ENCODE results near the gene POLK. TPM values are rescaled to one million over a fixed set of nuclear protein-coding genes. Genes with fewer than 3 reads are reported as not detected.

POLK gene
- total and polyA plus RNA-seq, 2 donors (not counting 3 experiments of a cell fraction or from before 2014, with no cell fraction given), result 5.1 to 27.3 TPM

DNA sequence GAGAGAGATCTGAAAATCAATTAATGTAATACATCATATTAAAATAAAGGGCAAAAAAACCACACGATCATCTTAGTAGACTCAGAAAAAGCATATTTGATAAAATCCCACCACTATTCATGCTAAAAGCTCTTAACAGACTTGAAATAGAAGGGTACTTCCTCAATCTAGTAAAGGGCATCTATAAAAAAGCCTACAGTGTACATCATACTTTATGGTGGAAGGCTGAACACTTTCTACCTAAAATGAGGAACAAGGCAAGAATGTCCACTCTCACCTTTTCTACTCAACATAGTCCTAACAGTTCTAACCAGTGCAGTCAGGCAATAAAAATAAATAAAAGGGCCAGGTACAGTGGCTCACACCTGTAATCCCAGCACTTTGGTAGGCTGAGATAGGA is 38.9 kb downstream of the POLK start:
- no peak overlapping the region for H3K4me2 ChIP-seq (ENCODE audit: insufficient read depth, low read length)
- POLR2A ChIA-PET, result no interaction called here
- no peak for TF ChIP-seq GATA2 (IDR thresholded peaks at IDR 0.05; ENCODE audit: insufficient read depth, insufficient read length, low read depth, low read length)
- no peak for FAIRE-seq
- BruUV-seq (replicated peaks), result no TSS peak
- no peak overlapping the region for H3K4me3 ChIP-seq (replicated peaks in 1 of 3; ENCODE audit: insufficient read depth in 1 of 3, low read depth in 1 of 3, low read length in 3 of 3)
- CTCF ChIA-PET, result no interaction called here
- no peak overlapping the region for H3K9ac ChIP-seq (replicated peaks; ENCODE audit: extremely low read depth, insufficient read depth, low read length)
- H3K4me1 ChIP-seq (ENCODE audit: control insufficient read depth, extremely low read depth, insufficient read depth, low read length), result no peaks in the 10 kb centered on the region
- no peaks in the 10 kb centered on the region for H3K9me3 ChIP-seq (replicated peaks; ENCODE audit: control insufficient read depth, insufficient read depth, low read length)
- H3K36me3 ChIP-seq (ENCODE audit: control insufficient read depth in 2 of 2, extremely low read depth in 1 of 2, insufficient read depth in 2 of 2, low read length in 2 of 2), result peaks cover 0 to 5% of the 10 kb centered on the region in 2 experiments
- no peak overlapping the region for H3K27ac ChIP-seq (ENCODE audit: insufficient read depth, low read depth, low read length)
- no peak overlapping the region for H2AFZ ChIP-seq (ENCODE audit: low read depth, low read length)
- intact Hi-C loops (cut with micrococcal nuclease), result no loop called here
- no peak for DNase-seq (ENCODE audit: low read depth, low spot score)
- no peaks in the 10 kb centered on the region for H3K27me3 ChIP-seq (ENCODE audit: control insufficient read depth in 2 of 2, insufficient read depth in 2 of 2, low read length in 2 of 2)
- H4K20me1 ChIP-seq (replicated peaks; ENCODE audit: control insufficient read depth, extremely low read depth, insufficient read depth, low read length), result peaks cover 3% of the 10 kb centered on the region
- H3K9me1 ChIP-seq (replicated peaks; ENCODE audit: control insufficient read depth, extremely low read depth, insufficient read depth, low read length), result no peaks in the 10 kb centered on the region
- H3K79me2 ChIP-seq (ENCODE audit: control insufficient read depth, insufficient read depth, low read length), result no peaks in the 10 kb centered on the region
- dilution Hi-C loops (cut with MboI; ENCODE audit: extremely low pct_ligation_motif_present, low sequenced_read_pairs), result no loop called here

DNA sequence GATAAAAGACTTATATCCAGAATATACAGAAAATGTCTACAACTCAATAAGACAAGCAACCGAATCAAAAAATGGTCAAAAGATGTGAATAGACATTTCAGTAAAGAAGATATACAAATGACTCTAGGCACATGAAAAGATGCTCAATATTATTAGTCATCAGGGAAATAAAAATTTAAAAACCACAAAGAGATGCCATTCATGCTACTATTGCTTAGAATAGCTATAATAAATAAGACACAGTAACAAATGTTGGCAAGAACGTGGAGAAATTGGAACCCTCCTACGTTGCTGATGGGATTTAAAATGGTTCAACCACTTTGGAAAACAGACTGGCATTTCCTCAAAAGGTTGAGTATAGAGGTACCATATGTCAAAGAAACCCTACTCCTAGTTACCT is 39.8 kb downstream of the POLK start:
- H3K36me3 ChIP-seq (ENCODE audit: control insufficient read depth in 2 of 2, extremely low read depth in 1 of 2, insufficient read depth in 2 of 2, low read length in 2 of 2), result peaks cover 0 to 5% of the 10 kb centered on the region in 2 experiments
- H3K4me1 ChIP-seq (ENCODE audit: control insufficient read depth, extremely low read depth, insufficient read depth, low read length), result no peaks in the 10 kb centered on the region
- no peak overlapping the region for H3K27ac ChIP-seq (ENCODE audit: insufficient read depth, low read depth, low read length)
- H3K4me2 ChIP-seq (ENCODE audit: insufficient read depth, low read length), result no peak overlapping the region
- FAIRE-seq (no peak), DNase-seq (ENCODE audit: low read depth, low spot score) (no peak)
- intact Hi-C loops (cut with micrococcal nuclease), result no loop called here
- peaks cover 2% of the 10 kb centered on the region for H3K79me2 ChIP-seq (ENCODE audit: control insufficient read depth, insufficient read depth, low read length)
- BruUV-seq (replicated peaks), result no TSS peak
- no peaks in the 10 kb centered on the region for H3K9me1 ChIP-seq (replicated peaks; ENCODE audit: control insufficient read depth, extremely low read depth, insufficient read depth, low read length)
- CTCF ChIA-PET, result interaction anchor here (1.1 to 1.6 kb wide), 3 partner anchors 14 to 130 kb away, joined by 3 to 7 read pairs (median 4); no protein-coding TSS in a partner anchor
- POLR2A ChIA-PET, result no interaction called here
- H3K9ac ChIP-seq (replicated peaks; ENCODE audit: extremely low read depth, insufficient read depth, low read length), result no peak overlapping the region
- no peaks in the 10 kb centered on the region for H3K27me3 ChIP-seq (ENCODE audit: control insufficient read depth in 2 of 2, insufficient read depth in 2 of 2, low read length in 2 of 2)
- H2AFZ ChIP-seq (ENCODE audit: low read depth, low read length), result no peak overlapping the region
- dilution Hi-C loops (cut with MboI; ENCODE audit: extremely low pct_ligation_motif_present, low sequenced_read_pairs), result no loop called here
- TF ChIP-seq FOS (IDR thresholded peaks at IDR 0.05; ENCODE audit: borderline replicate concordance, insufficient read depth, low read length), result no peak
- TF ChIP-seq GATA2 (IDR thresholded peaks at IDR 0.05; ENCODE audit: insufficient read depth, insufficient read length, low read depth, low read length), result no peak
- TF ChIP-seq, protein P1, sequence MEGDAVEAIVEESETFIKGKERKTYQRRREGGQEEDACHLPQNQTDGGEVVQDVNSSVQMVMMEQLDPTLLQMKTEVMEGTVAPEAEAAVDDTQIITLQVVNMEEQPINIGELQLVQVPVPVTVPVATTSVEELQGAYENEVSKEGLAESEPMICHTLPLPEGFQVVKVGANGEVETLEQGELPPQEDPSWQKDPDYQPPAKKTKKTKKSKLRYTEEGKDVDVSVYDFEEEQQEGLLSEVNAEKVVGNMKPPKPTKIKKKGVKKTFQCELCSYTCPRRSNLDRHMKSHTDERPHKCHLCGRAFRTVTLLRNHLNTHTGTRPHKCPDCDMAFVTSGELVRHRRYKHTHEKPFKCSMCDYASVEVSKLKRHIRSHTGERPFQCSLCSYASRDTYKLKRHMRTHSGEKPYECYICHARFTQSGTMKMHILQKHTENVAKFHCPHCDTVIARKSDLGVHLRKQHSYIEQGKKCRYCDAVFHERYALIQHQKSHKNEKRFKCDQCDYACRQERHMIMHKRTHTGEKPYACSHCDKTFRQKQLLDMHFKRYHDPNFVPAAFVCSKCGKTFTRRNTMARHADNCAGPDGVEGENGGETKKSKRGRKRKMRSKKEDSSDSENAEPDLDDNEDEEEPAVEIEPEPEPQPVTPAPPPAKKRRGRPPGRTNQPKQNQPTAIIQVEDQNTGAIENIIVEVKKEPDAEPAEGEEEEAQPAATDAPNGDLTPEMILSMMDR (IDR thresholded peaks at IDR 0.05; ENCODE audit: extremely low read depth in 1 of 2, insufficient read depth in 1 of 2, low read depth in 1 of 2, low read length in 2 of 2), result no peak
- TF ChIP-seq JUN (IDR thresholded peaks at IDR 0.05; ENCODE audit: borderline replicate concordance, insufficient read depth, insufficient read length, low read depth), result no peak
- TF ChIP-seq MYC (IDR thresholded peaks at IDR 0.05; ENCODE audit: low read depth, low read length), result no peak
- TF ChIP-seq POLR2AphosphoS5 (IDR thresholded peaks at IDR 0.05; ENCODE audit: insufficient read depth, low read depth, low read length), result no peak
- TF ChIP-seq POLR2A (IDR thresholded peaks at IDR 0.05; ENCODE audit: low read depth, low read length), result no peak
- no peak for TF ChIP-seq EZH2 (IDR thresholded peaks at IDR 0.05; ENCODE audit: borderline replicate concordance, low read depth, low read length, severe bottlenecking)
- TF ChIP-seq, protein P2, sequence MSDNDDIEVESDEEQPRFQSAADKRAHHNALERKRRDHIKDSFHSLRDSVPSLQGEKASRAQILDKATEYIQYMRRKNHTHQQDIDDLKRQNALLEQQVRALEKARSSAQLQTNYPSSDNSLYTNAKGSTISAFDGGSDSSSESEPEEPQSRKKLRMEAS (IDR thresholded peaks at IDR 0.05; ENCODE audit: insufficient read depth, insufficient read length), result no peak
- H3K9me3 ChIP-seq (replicated peaks; ENCODE audit: control insufficient read depth, insufficient read depth, low read length), result no peaks in the 10 kb centered on the region
- peaks cover 3% of the 10 kb centered on the region for H4K20me1 ChIP-seq (replicated peaks; ENCODE audit: control insufficient read depth, extremely low read depth, insufficient read depth, low read length)
- H3K4me3 ChIP-seq (replicated peaks in 1 of 3; ENCODE audit: insufficient read depth in 1 of 3, low read depth in 1 of 3, low read length in 3 of 3), result no peak overlapping the region

All from endothelial cell of umbilical vein (primary cell).